HG03064 (cell line): ENCODE data around the gene POLD2.
A peak's percentile ranks its signal among the peaks of the same experiment; 100 is the strongest.
"Not testable (repeated sequence)": the region's sequence is repeated elsewhere in the genome, so short reads cannot be mapped to it uniquely, and the experiment has no call there.

Experiments
- ATAC-seq: cut with Tn5 transposase; IDR thresholded peaks from one replicate; pipeline ENCODE4 v1.9.1; 2021; ENCODE audit warnings: low read depth; ENCODE audit not compliant: unreplicated experiment

POLD2 gene

DNA sequence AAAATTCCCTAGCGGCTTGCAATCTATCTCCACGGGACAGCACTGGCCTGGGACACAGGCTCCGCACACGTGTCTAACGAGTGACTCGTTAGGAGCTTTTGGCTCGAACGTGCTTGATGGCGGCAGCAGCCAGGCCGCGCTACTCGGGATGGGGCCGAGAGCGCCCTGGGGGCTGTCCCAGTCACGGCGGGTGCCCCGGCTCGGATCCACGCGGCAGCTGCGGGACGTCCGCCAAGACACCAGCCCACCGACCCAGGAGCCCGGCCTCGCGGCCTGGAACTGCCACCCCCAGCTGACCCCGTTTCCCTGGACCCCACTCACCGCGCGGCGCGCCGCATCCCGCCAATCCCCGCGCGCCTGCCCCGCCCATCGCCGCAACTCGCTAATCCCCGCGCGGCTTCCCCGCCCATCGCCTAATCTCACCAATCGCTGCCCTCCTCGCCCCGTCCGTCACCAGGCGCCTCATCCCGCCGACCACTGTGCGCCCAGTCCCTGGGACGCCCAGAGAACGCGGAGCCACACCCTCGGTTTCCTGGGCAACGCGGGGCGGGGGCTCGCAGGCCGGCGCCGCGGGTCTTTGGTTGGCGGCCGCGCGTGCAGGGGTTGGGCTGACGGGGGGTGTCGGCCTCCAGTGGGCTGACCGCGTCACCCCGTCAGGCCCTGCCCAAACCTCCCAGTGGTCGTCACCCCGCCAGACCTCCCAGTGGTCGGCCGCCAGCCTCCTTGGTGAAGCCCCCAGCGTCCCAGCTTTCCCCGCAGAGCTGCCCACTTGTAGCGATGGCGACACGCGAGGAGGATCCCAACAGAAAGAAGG lies at the start of gene POLD2:
TSS of gene POLD2 (minus strand) at position 359 of the 814 bp plus-strand sequence. CDS start 1,495 bp downstream, outside the sequence.
- ATAC-seq: peak; percentile 98

DNA sequence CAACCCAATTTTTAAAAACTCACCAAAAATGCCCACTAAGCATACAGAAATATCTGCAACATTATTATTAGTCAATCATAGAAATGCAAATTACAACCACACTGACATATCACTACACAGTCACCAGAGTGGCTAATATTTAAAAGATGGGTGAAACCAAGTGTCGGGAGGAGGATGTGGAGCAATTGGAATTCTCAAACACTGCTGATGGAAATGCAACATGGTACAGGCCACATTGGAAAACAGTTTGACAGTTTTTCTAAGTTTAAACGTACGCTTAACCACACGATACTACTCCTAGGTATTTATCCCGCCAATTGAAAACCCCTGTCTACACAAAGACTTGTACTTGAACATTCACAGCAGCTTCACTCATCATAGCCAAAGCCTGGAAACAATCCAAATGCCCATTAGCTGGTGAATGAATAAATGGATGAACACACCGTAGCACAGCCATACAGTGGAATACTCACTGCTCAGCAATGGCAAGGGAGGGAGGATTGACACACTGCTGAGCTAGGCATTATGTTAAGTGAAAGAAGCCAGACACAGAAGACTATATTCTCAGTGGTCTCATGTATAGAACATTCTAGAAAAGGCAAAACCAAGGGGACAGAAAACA lies 49.6 kb upstream of the POLD2 start:
- no peak for ATAC-seq

DNA sequence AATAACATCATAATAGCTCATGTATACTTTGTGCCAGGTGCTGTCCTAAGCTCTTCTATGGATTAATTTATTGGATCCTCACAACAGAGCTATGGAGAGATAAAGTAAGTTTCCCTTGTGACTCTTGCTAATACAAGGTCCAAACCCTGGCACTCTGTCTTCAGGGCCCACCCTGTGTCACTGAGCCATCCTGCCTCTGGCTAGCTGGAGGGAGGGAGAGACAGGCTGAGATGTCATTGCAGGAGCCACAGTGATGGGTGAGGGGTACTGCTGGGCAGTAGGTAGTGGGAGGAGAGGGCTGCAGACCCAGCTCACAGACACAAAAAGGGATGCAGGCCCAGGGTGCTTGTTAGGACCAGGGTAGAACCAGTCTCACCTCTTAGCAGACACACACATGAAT lies 49.0 kb upstream of the POLD2 start:
- ATAC-seq: no peak

DNA sequence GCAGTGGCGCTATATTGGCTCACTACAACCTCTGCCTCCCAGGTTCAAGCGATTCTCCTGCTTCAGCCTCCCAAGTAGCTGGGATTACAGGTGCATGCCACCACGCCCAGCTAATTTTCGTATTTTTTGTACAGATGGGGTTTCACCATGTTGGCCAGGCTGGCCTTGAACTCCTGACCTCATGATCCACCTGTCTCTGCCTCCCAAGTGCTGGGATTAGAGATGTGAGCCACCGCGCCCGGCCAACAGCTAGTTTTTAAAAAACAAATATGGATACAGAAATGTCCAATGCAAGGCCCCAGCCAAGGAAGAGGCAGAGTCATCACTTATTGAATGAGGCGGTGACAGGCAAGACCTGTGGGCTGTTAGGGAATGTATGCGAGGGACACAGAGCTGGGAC lies 48.6 kb upstream of the POLD2 start:
- ATAC-seq: not testable (repeated sequence)

DNA sequence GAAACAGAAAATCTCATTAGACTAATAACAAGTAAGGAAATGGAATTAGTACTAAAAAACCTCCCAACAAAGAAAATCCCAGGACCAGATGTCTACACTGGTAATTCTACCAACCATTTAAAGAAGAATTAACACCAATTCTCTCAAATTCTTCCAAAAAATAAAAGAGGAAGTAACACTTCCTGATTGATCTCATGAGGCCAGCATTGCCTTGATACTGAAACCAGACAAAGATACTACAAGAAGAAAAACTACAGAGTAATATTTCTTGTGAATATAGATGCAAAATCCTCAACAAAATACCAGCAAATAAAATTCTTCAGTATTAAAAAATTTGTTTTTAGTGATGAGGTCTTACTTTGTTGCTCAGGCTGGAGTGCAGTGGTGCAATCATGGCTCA lies 44.6 kb upstream of the POLD2 start:
- ATAC-seq: no peak

DNA sequence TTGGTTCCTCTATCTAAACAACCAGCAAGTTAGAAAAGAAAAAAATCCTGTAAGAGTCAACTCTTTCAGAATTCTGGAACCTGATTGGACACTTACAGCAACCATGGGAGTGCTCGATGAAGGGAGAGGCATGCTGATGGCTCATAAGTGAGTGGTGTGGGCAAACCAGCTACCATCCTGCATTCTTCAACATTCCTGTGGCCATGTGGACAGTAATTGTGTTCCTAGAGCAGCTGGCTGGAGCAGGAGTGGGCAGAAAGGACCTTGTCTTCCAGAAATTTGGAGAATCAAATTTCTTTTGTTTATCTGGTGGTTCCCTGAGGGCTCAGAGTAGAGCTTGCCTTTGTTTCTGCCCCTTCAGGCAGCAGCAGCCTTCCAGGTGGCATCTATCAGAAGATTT lies 40.2 kb upstream of the POLD2 start:
- no peak for ATAC-seq

DNA sequence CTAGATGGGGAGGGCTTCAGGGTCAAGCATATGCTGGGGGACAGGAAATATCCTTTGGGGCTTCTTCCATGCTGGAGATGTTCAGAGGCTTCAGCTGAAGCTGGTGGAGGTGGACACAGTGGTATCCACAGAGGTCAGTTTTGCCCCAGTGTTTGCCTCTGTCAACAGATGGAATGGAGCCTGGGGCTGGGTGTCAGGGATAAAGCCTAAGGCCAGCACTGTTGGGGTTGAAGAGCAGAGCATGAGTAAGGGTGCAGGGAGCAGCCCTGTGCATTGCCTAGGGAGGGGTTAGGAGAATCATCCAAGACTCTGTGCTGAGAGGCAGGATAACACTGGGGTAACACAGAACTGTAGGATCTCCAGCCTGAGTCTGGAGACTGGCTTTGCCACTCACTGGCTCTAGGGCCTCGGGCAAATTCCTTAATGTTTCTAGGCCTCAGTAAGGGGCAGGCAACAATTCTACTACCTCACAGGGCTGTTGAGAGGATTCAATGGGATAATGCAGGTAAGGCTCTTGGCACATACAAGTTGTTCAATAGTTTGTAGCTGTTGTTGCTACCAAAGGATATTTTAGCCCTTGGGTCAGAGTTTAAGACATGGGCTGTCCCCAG lies 39.5 kb upstream of the POLD2 start:
- ATAC-seq: no peak

DNA sequence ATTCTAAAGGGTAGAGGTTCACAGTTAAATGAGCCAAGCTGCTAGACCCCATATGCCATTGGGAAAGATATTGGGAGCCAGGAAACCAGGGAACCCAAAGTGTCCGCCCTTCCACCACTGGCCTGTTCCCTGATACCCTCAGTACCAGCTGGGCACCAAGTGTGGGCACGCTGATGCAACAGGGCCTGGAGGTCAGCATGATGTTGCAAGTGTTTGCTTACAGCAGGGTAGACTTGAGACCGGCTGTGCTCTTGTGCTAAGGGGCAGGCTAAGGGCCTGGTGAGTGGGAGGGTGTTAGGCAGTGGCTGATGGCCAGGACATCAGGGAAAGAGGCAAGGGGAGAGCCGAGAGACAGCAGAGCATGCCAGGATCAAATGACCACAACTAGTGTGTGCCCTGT lies 38.8 kb upstream of the POLD2 start:
- ATAC-seq: no peak

DNA sequence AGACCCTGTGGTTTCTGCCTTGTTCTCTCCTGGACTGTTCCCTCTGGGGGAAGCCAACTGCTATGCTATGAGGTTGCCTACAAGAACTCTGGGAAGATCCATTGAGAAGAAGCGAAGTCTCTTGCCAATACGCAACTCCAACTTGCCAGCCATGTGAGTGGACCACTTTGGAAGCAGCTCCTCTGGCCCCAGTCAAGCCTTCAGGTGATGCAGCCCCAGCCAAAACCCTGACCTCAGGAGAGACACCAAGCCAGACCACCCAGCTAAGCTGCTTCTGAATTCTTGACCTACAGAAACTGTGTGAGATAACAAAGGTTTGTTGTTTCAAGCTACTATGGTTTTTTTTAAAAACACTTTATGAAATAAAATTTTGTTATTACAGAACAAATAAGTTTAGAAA lies 38.0 kb upstream of the POLD2 start:
- ATAC-seq: no peak

DNA sequence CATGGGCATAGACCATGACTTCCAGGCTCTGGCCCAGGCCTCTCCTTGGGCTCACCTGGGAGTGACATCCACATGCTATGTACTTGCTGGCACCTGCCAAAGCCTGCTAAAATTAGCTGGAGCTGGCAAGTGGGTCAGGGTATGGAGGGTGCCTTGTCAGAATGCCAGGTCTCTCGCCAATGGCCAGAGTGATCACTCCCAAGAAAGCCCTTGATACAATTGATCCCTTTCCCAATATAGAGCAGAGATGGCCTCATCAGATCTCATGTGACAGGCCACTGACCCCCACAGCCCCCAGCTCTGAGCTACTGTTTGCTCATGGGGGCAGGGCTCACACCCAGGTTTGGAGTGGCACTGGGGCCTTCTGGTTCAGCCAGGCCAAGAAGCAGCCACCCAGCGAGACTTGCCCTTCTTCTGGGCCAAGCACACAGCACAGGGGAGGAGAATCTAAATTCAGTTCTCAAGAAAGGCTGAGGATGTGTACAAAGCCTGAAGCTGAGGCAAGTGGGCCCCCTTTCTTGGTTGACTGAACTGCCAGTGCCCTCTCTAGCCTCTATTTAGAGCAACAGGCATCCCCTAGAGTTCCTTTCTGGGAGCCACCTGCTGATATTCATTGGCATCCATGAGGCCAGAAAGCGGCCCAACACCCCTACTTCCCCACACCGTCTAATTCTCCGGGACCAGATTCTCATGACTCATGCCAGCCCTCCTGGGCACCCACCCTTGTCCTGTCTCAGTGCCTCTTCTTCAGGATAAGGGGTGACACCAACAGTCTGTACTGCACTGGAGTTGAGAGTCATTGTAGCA lies 36.7 kb upstream of the POLD2 start:
- no peak for ATAC-seq

DNA sequence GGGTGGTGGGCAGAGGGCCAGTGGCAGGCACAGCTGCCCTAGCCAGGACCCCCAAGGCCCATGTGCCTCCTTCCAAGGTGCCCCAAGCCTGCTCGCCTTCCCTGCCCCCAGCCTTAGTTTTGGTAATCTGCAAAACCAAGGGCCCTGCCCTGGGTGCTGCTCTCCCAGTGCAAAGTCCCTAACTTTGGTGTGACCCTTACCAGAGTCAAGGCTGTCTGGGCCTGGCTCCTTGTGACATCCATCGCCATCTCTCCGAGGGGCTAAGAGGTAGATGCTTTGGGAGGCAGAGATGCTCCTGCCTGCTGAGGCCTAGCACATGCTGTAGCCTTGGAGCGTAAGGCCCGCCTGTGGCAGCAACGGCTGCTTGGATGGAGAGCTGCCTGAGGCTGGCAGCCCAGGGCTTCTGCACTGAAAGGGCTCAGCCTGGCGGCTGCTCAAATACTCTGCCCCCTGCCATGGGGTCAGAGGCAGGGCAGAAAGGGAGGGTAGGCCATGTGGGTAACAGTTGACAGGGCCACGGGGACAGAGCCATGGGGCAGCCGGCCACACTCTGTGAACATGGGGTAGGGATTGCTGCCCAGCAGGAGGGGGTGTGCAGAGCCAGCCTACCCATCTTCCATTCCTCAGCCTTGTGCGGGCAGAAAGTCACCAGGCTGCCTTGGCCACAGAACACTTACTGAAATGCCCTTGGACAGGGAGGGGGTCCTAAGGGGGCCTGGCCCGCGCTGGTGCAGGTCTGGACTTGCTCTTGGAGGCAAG lies 35.7 kb upstream of the POLD2 start:
- ATAC-seq: no peak

DNA sequence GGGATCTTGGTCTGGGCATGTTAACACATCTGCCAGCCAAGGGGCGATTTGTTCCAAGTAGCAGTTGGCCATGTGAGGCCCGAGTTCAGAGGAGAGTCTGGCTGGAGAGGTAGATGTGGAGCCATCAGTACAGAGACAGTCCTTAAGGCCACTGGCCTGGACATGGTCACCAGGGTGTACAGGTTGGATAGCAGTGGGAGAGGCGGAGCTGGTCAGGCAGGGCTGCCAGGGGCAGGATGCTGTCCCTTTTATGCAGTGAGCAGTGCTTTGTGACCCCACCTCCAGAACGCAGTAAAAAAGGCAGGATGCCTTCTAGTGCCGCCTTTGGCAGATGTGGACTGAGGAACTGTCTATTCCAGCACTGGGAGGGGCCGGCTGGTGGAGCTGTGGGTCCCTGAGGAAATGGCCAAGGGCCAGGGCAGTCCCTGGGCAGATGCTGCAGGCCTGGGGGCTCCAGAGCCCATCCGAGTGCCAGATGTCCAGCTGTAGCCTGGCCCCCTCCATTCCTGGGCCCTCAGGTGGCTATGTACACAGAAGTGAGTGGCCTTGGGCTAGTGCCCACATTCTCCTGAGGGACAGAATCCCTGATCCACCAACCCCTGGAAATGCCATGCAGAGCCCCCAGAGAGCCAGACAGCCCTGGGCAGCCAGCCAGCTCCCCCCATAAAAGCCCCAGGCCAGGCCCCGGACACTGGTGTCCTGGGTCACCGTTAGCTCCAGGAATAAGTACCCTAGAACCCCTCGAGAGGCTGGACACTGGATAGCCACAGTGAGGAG lies 34.9 kb upstream of the POLD2 start:
- no peak for ATAC-seq

DNA sequence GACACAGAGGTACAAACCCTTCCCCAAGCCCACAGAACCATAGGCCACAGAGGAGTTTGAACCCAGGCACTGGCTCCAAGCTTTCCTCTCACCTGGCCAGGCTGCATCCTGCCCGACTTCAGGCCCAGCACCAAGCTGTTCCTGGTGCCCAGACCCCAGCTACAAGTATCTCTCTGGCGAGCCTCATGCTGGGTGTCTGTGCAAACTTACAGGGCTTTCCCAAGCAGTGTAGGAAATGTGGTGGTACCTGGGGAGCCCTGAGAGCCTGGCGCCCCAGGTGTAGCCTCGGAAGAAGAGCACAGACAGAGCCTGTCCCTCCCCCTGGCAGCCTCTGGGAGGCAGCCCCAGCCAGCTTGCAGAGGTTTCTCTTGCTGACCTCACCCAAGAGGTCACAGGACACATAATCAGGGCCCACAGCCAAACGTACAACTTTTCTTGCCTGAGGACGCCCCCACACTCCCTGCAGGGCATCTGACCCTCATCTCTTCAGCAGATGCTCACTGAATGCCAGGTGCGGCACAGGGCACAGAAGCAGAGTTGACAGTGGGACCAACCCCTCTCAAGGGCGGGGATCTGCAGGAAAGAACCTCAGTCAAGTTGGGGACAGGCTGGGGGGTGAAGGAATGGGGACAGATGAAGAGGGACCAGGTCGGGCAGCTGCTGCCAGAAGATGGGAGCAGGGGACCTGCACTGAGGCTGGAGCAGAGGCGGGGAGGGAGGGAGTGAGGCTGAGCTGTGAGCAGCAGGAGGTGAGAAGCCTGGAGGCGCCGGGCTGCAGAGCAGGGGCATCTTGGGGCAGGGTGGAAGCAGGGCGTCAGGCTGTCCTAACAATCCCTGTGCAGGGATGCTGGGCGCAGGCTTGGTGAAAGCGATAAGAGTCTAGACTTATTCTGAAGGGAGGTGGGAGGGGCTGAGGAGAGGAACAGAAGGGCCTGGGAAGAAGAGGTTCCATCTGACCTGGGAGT lies 34.0 kb upstream of the POLD2 start:
- no peak for ATAC-seq

DNA sequence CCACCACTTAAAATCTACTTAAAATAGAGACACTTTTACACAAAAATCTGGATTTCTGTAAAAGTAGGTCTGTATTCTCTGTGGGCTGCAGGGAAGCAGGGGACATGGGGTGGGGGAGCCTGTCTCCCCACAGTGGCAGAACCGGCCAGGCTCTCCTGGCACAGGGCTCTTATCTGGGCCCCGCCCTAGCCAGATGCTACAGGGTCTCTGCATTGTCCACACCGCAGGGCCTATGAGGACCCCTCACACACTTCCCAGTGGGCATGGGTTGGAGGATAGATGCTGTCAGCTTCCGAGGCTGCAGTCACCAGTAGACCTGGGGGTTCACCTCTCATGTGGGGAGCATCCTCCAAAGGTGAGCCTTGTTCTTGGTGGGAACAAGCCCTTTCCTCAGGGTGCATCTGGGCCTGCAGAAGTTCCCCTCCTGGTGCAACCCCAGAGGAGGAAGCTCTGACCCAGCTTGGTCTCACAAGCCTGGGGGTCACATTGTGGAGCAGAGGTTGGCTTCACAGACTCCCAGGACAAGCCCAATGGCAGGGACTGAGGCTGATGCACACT lies 33.2 kb upstream of the POLD2 start:
- ATAC-seq: no peak

DNA sequence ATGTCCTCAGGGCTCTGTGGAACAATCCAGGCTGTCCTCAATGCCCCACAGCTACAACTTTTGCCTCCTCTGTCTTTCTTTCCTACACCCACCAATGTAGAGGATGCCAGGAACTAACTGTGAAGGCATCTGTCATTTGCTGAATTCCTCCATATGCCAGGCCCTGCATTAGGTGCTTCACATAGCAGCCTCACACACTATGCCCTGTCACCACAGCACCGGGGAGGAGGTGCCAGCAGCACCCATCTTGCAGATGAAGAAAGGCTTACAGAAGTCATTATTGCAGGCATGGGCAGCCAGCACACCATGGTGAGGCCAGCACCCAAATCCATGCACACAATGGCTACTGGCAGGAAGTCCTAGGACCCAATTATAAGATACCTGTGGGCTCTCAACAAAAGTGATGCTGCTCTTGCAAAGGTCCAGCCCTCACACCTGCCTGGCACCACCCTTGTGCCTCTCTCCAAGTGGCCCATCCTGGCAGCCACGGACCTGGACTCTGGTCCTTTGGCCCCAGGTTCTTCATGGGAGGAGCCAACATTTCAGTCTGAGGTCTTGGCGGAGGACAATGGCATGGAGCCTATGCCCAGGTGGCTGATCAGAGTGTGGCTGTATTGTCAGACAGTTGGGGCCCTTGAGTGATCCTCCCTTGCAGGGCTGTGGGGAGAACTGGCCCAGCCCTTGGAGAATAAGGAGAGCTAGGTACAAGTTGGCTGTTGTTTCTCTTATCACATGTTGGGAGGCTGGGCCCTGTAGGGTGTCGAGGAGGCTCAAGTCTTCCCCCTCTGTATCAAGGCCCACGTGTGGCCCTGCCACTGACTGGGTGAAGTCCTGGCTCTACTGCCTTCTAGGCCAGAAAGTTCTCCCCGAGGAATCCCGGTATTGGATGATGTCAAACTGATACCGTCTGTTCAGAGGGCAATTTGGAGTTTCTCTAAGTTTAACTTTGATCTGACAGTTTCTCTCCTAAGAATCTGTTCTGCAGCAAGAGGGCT lies 32.1 kb upstream of the POLD2 start:
- no peak for ATAC-seq

DNA sequence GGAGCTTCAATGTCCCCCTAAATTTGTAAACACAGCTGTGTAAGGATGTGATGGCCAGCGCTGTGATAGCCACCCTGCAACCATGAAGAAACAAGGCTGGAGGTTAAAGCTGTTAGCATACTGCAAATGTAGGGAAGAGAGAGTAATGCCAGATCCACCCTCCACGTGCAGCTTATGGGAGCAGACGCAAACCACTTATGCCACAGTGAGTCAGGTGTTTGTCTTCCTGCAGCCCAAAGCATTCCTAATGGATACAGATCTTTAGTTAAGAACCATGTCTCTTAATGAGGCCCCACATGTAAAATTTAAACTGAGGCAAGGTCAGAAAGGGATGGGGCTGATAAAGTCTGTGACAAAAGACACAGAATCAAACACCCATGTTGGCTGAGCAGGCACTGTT lies 31.4 kb upstream of the POLD2 start:
- ATAC-seq: no peak

DNA sequence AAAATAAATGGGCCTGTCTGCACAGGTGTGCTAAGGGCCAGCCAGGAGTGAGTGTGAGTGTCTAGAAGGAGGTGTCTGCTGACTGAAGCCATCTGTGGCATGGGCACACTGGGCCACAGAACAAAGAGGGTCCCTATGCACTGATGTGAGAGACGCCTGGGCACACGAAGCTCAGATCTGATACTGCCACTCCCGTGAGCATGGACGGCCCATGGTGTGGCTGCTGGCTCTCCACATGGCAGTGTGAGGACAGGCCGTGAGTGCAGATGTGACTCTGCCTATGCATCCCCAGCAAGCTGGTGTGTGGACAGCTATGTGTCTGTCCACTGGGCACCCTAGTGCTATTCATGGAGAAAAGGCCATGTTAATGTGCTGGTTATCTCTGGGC lies 30.6 kb upstream of the POLD2 start:
- ATAC-seq: no peak
